Measurements from ENCODE around the gene RBM17.
"Not testable (repeated sequence)": the region's sequence is repeated elsewhere in the genome, so short reads cannot be mapped to it uniquely, and the experiment has no call there.

The RBM17 gene

DNA sequence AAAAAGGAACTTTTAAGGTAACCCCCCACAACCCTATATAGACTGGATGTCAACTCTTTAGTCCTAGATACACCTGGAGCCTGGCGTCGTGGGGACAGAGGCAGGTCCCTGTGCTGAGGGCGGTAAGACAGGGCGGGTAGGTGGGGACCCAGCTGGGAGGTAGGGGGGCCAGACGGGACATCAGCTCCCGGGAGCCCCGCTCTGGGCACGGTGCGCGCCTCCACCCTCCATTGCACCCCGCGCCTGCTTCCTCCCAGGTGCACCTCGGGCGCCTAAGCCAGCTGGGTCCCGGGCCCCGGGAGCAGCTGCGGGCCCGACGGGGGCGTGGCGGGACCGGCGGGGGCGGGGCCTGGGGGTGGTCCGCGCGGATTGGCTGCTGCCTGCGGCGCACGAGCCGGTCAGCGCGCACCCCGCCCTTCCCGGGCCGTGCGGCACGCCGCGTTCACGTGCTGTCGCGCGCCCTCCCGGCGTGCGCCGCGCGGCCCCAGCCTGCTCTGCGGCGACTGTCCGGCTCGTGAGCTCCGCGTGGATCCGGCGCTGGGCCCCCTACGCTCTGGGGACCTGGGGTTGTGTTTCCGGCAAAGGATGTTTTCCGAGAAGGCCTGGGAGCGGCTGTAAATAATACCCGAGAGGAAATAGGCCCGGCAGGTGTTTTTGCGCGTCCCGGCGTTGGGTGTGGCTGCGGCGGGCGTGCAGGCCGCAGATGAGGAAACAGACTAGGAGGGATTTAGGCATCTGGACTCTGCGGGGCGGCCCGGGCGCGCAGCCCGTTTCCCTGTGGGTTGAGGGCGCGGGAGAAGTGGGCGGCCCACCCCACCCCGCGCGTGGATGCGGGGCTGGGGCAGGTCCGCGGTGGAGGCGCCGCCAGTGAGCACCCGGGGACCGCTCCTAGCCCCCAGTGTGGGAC lies 74.8 kb downstream of the RBM17 start:
- peak; percentile 87 to 91 for DNase-seq

DNA sequence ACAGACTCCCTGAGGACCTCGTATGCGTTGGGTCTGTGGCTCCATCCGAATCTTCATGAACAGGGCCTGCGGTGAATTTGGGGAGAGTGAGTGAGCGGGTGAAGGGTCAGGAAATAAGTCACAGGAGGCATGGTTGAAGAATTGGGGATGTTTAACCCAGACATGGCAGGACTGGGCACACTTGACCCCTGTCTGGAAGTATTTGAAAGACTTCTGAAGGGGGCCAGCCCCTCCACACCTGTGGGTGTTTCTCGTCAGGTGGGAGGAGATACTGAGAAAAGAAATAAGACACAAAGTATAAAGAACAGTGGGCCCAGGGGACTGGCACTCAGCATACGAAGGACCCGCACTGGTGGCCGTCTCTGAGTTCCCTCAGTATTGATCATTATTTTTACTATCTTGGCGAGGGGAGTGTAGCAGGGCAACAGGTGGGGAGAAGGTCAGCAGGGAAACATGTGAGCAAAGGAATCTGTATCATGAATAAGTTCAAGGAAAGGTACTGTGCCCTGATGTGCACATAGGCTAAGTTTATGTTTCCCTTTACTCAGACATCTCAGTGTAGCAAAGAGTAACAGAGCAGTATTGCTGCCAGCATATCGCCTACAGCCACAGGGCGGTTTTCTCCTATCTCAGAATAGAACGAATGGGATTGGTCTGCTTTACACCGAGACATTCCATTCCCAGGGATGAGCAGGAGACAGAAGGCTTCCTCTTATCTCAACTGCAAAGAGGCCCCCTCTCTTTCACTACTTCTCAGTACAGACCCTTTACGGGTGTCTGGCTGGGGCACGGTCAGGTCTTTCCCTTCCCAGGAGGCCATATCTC lies 75.6 kb downstream of the RBM17 start:
- no peak for DNase-seq

GRCh38 chr10:6165221-6165725 lies 76.4 kb downstream of the RBM17 start:
- DNase-seq: no peak

GRCh38 chr10:6165933-6166332 lies 77.1 kb downstream of the RBM17 start:
- not testable (repeated sequence) for DNase-seq

Data from activated CD4-positive, alpha-beta T cell treated with anti-CD3 and anti-CD28 coated beads for 4 hours (primary cell).